Transverse colon (tissue), 4 donors: ENCODE results near the gene PLB1. TPM values are rescaled to one million over a fixed set of nuclear protein-coding genes. Genes with fewer than 3 reads are reported as not detected.

ENCODE experiments used
- DNase-seq: peaks from one replicate; pipeline ENCODE4 v3.0.0-alpha.2; 2019
- H3K27ac ChIP-seq, 4 donors: fragments of 200-600 bp; sonication (generic); 2 replicates each; pipeline ENCODE4 v1.5.1; 2016 to 2018; ENCODE audit warnings: inconsistent platforms in 4 of 4
- H3K27me3 ChIP-seq: fragments of 200-600 bp; sonication (generic); 2 replicates; pipeline ENCODE4 v1.5.1; 2017; ENCODE audit warnings: inconsistent platforms
- H3K36me3 ChIP-seq, 4 donors: fragments of 200-600 bp; sonication (generic); 2 replicates each; pipeline ENCODE4 v1.5.1; 2017 to 2019; ENCODE audit warnings: inconsistent platforms in 4 of 4
- H3K4me1 ChIP-seq, 4 donors: fragments of 200-600 bp; sonication (generic); 2 replicates each; pipeline ENCODE4 v1.5.1; 2017 to 2020; ENCODE audit warnings: inconsistent platforms in 4 of 4
- H3K4me3 ChIP-seq, 4 donors: fragments of 200-600 bp; sonication (generic); 1 replicate in 1 of 4; 2 replicates in 3 of 4; pipeline versions ENCODE4 v1.5.1 to v1.6.1; 2017 to 2019; ENCODE audit warnings: inconsistent platforms in 4 of 4
- H3K9me3 ChIP-seq, 2 donors: fragments of 200-600 bp; sonication (generic); 2 replicates each; pipeline ENCODE4 v1.5.1; 2017 to 2019; ENCODE audit warnings: inconsistent platforms in 2 of 2
- CTCF ChIP-seq, 5 experiments: fragments of 200-600 bp in 3 of 5; fragments of 450-650 bp in 2 of 5; sonication (generic) in 3 of 5; IDR thresholded peaks; 1 replicate in 2 of 5; 2 replicates in 3 of 5; pipeline ENCODE4 v1.5.1; 2016 to 2017; ENCODE audit warnings: antibody characterized with exemption in 5 of 5, inconsistent platforms in 3 of 5, mild to moderate bottlenecking in 2 of 5, moderate library complexity in 1 of 5
- EP300 ChIP-seq: sonication (generic); formaldehyde crosslinking; IDR thresholded peaks from one replicate; pipeline ENCODE4 v1.6.1; 2017; ENCODE audit warnings: antibody characterized with exemption, low read depth
- POLR2A ChIP-seq: fragments of 450-650 bp; IDR thresholded peaks from one replicate; pipeline ENCODE4 v1.6.1; 2016; ENCODE audit warnings: antibody characterized with exemption, mild to moderate bottlenecking, moderate library complexity
- POLR2AphosphoS5 ChIP-seq, 3 donors: sonication (generic); formaldehyde crosslinking; IDR thresholded peaks; one replicate each; pipeline ENCODE4 v1.6.1; 2016; ENCODE audit warnings: antibody characterized with exemption in 3 of 3
- WGBS, 2 donors: methylation state at CpG; one replicate each; pipeline ENCODE4 v1.1.5; 2018; ENCODE audit warnings: low coverage in 1 of 2; 5-methylcytosine and 5-hydroxymethylcytosine counted together
- in situ Hi-C, 4 donors: fragments of 200-750 bp; cut with MboI; loops; one replicate each; pipeline versions ENCODE4 v1.15.0 to v1.15.1; 2017; ENCODE audit warnings: low sequenced_read_pairs in 3 of 4, low pct_ligation_motif_present in 1 of 4, low pct_unique_long_range_greater_than_20kb in 1 of 4
- intact Hi-C: fragments of 100-400 bp; cut with DNase I; formaldehyde crosslinking; loops from one replicate; pipeline ENCODE4 v1.15.1; 2023; ENCODE audit warnings: low total_unique reads
- total RNA-seq, 4 donors: library from RNA; depleted of rRNA; stranded (reverse); fragments of >200 nt; gene quantifications; one replicate each; pipeline ENCODE4 v1.1.0, GENCODE V29; 2016

Gene PLB1
- total RNA-seq, 4 donors from 2014 or later, result 0.20 to 4.2 (median 1.8) TPM

- no peak for DNase-seq
- in situ Hi-C loops (no loop called here), intact Hi-C loops (no loop called here)
- H3K4me3 ChIP-seq, result no peak overlapping the region
- WGBS, 2 donors, result 47% methylated on average over 5 of the region's 5 CpGs; no CpG with 5 or more reads in 1 of the 2 donors
- TF ChIP-seq EP300, result no peak
- no peak for TF ChIP-seq POLR2AphosphoS5 (IDR thresholded peaks at IDR 0.05)
- TF ChIP-seq POLR2A, result no peak
- TF ChIP-seq CTCF (IDR thresholded peaks at IDR 0.05), result no peak
- no peak overlapping the region for H3K27ac ChIP-seq
- peaks cover 5% of the 10 kb centered on the region for H3K27me3 ChIP-seq
- no peaks in the 10 kb centered on the region for H3K36me3 ChIP-seq
- H3K4me1 ChIP-seq, result no peaks in the 10 kb centered on the region
- no peaks in the 10 kb centered on the region for H3K9me3 ChIP-seq
Measured at GRCh38 chr2:28523902-28524301, 28.0 kb downstream of the PLB1 start.

GRCh38 chr2:28525481-28525880, 29.6 kb downstream of the PLB1 start:
- no peak overlapping the region for H3K4me3 ChIP-seq
- no peak overlapping the region for H3K27ac ChIP-seq
- peaks cover 5% of the 10 kb centered on the region for H3K27me3 ChIP-seq
- H3K36me3 ChIP-seq, result no peaks in the 10 kb centered on the region
- H3K4me1 ChIP-seq, result no peaks in the 10 kb centered on the region
- H3K9me3 ChIP-seq, result no peaks in the 10 kb centered on the region
- whole genome bisulfite sequencing, 2 donors, result 86% methylated on average over 2 of the region's 2 CpGs; no CpG with 5 or more reads in 1 of the 2 donors
- TF ChIP-seq POLR2A, result no peak
- no peak for TF ChIP-seq POLR2AphosphoS5 (IDR thresholded peaks at IDR 0.05)
- TF ChIP-seq EP300, result no peak
- TF ChIP-seq CTCF (IDR thresholded peaks at IDR 0.05), result no peak
- intact Hi-C loops, result no loop called here
- no peak for DNase-seq
- in situ Hi-C loops, result no loop called here

GRCh38 chr2:28526527-28527132, 30.8 kb downstream of the PLB1 start:
- Histone ChIP-seq H3K4me1 (no peaks in the 10 kb centered on the region), H3K9me3 (no peaks in the 10 kb centered on the region), H3K4me3 (no peak overlapping the region), H3K27ac (no peak overlapping the region), H3K36me3 (no peaks in the 10 kb centered on the region), H3K27me3 (peaks cover 5% of the 10 kb centered on the region)
- in situ Hi-C loops (no loop called here), intact Hi-C loops (no loop called here)
- TF ChIP-seq EP300 (no peak), POLR2A (no peak), CTCF (IDR thresholded peaks at IDR 0.05) (no peak), POLR2AphosphoS5 (IDR thresholded peaks at IDR 0.05) (no peak)
- no peak for DNase-seq
- 87 to 91% methylated on average over 6 to 8 of the region's 8 CpGs for WGBS, 2 donors

- H3K4me1 ChIP-seq, result no peaks in the 10 kb centered on the region
Measured at GRCh38 chr2:28527196-28527595, 31.3 kb downstream of the PLB1 start.

More at GRCh38 chr2:28527196-28527595, 31.3 kb downstream of the PLB1 start:
- Histone ChIP-seq H3K36me3 (no peaks in the 10 kb centered on the region), H3K9me3 (no peaks in the 10 kb centered on the region), H3K4me3 (no peak overlapping the region), H3K27me3 (peaks cover 5% of the 10 kb centered on the region), H3K27ac (no peak overlapping the region)
- WGBS, 2 donors, result 87% methylated on average over 4 of the region's 4 CpGs; no CpG with 5 or more reads in 1 of the 2 donors
- intact Hi-C loops (no loop called here), in situ Hi-C loops (no loop called here)
- DNase-seq, result no peak
- TF ChIP-seq EP300 (no peak), POLR2A (no peak), POLR2AphosphoS5 (IDR thresholded peaks at IDR 0.05) (no peak), CTCF (IDR thresholded peaks at IDR 0.05) (no peak)
